CD4-positive, alpha-beta memory T cell (primary cell): Measurements from ENCODE around the gene GPC6. TPM values are rescaled to one million over a fixed set of nuclear protein-coding genes. Genes with fewer than 3 reads are reported as not detected.

Experiments used
- CTCF ChIA-PET: fragments of 350-600 bp; sonication (Branson Sonifier 250); formaldehyde crosslinking; loops from one replicate; lab custom pipeline; 2021; ENCODE audit warnings: inconsistent platforms; ENCODE audit not compliant: partially characterized antibody; lab: Charles Lee
- POLR2A ChIA-PET: fragments of 350-600 bp; sonication (Branson Sonifier 250); formaldehyde crosslinking; loops from one replicate; lab custom pipeline; 2021; ENCODE audit not compliant: partially characterized antibody; lab: Charles Lee
- DNase-seq, 5 donors: peaks; one replicate each; pipeline versions ENCODE4 v3.0.0 to v3.0.0-alpha.2; 2020 to 2022; ENCODE audit warnings: mixed read lengths in 1 of 5
- H3K27ac ChIP-seq: one replicate; pipeline ENCODE4 v1.7.0; 2013; ENCODE audit warnings: low read depth, low read length
- H3K27me3 ChIP-seq: 2 replicates; pipeline ENCODE4 v1.7.0; 2013; ENCODE audit warnings: mild to moderate bottlenecking, low read length, moderate library complexity; ENCODE audit not compliant: insufficient read depth
- H3K36me3 ChIP-seq: 2 replicates; pipeline ENCODE4 v1.7.0; 2013; ENCODE audit warnings: mild to moderate bottlenecking, low read length, moderate library complexity; ENCODE audit not compliant: insufficient read depth
- H3K4me1 ChIP-seq: 2 replicates; pipeline ENCODE4 v1.7.0; 2013; ENCODE audit warnings: mild to moderate bottlenecking, low read length, moderate library complexity; ENCODE audit not compliant: insufficient read depth
- H3K4me3 ChIP-seq, 2 donors: one replicate each; pipeline ENCODE4 v1.7.0; 2013; ENCODE audit warnings: low read length in 2 of 2, mild to moderate bottlenecking in 1 of 2
- H3K9me3 ChIP-seq, 2 donors: one replicate each; pipeline ENCODE4 v1.7.0; 2013; ENCODE audit warnings: low read length in 2 of 2, control low read depth in 1 of 2; ENCODE audit not compliant: control insufficient read depth in 1 of 2
- H3K27ac Mint-ChIP-seq, 7 donors: one replicate each; pipeline ENCODE4 v1.8.0; 2020 to 2021; ENCODE audit warnings: mixed read lengths in 7 of 7, mild to moderate bottlenecking in 6 of 7, inconsistent platforms in 3 of 7, moderate library complexity in 3 of 7
- H3K27me3 Mint-ChIP-seq, 2 donors: one replicate each; pipeline ENCODE4 v1.8.0; 2020 to 2021; ENCODE audit warnings: mixed read lengths in 2 of 2
- H3K36me3 Mint-ChIP-seq, 2 donors: one replicate each; pipeline ENCODE4 v1.8.0; 2020 to 2021; ENCODE audit warnings: mixed read lengths in 2 of 2, inconsistent platforms in 1 of 2, mild to moderate bottlenecking in 1 of 2
- H3K4me1 Mint-ChIP-seq, 4 donors: one replicate each; pipeline ENCODE4 v1.8.0; 2020 to 2021; ENCODE audit warnings: mixed read lengths in 4 of 4, mild to moderate bottlenecking in 1 of 4
- H3K4me3 Mint-ChIP-seq, 8 donors: one replicate each; pipeline ENCODE4 v1.8.0; 2020 to 2021; ENCODE audit warnings: mixed read lengths in 8 of 8, mild to moderate bottlenecking in 7 of 8, moderate library complexity in 6 of 8, inconsistent platforms in 3 of 8
- H3K9me3 Mint-ChIP-seq, 8 donors: one replicate each; pipeline ENCODE4 v1.8.0; 2020 to 2021; ENCODE audit warnings: mixed read lengths in 8 of 8, mild to moderate bottlenecking in 5 of 8, inconsistent platforms in 3 of 8, moderate library complexity in 1 of 8
- intact Hi-C: fragments of 100-400 bp; cut with micrococcal nuclease; formaldehyde crosslinking; loops from one replicate; pipeline ENCODE4 v1.15.1; 2023
- polyA plus RNA-seq, 2 donors: library from polyadenylated mRNA; unstranded; fragments of 300-500 nt; fragmentation: Illumina TruSeq; gene quantifications; one replicate each; pipeline ENCODE4 v1.2.3, GENCODE V29; 2021
- total RNA-seq, 2 experiments: library from RNA; stranded (reverse); gene quantifications; one replicate each; pipeline ENCODE4 v1.2.3, GENCODE V29; 2021

Gene GPC6
- total and polyA plus RNA-seq, 4 experiments from 2014 or later = not detected

GRCh38 chr13:93769607-93770006, 543.0 kb downstream of the GPC6 start:
- H3K36me3 Mint-ChIP-seq = no peaks in the 10 kb centered on the region
- no peak overlapping the region for H3K27ac Mint-ChIP-seq
- Histone ChIP-seq H3K4me3 (no peak overlapping the region), H3K27ac (no peak overlapping the region), H3K36me3 (no peaks in the 10 kb centered on the region), H3K9me3 (no peaks in the 10 kb centered on the region), H3K4me1 (no peaks in the 10 kb centered on the region), H3K27me3 (no peaks in the 10 kb centered on the region)
- ChIA-PET POLR2A (no interaction called here), CTCF (no interaction called here)
- intact Hi-C loops = no loop called here
- peaks cover 0 to 3% (median 0%) of the 10 kb centered on the region in 8 donors for H3K9me3 Mint-ChIP-seq
- no peak overlapping the region for H3K4me3 Mint-ChIP-seq
- DNase-seq = no peak
- H3K27me3 Mint-ChIP-seq = peaks cover 3 to 4% of the 10 kb centered on the region in 2 donors
- H3K4me1 Mint-ChIP-seq = no peaks in the 10 kb centered on the region

GRCh38 chr13:93771227-93771626, 544.6 kb downstream of the GPC6 start:
- no peak overlapping the region for H3K27ac ChIP-seq
- peaks cover 0 to 3% (median 0%) of the 10 kb centered on the region in 8 donors for H3K9me3 Mint-ChIP-seq
- H3K4me3 Mint-ChIP-seq = no peak overlapping the region
- no peaks in the 10 kb centered on the region for H3K4me1 ChIP-seq
- H3K36me3 ChIP-seq = no peaks in the 10 kb centered on the region
- H3K27me3 Mint-ChIP-seq = peaks cover 3 to 4% of the 10 kb centered on the region in 2 donors
- no peak for DNase-seq
- intact Hi-C loops = no loop called here
- no peak overlapping the region for H3K4me3 ChIP-seq
- no peaks in the 10 kb centered on the region for H3K27me3 ChIP-seq
- ChIA-PET POLR2A (no interaction called here), CTCF (no interaction called here)
- H3K9me3 ChIP-seq = no peaks in the 10 kb centered on the region
- H3K36me3 Mint-ChIP-seq = no peaks in the 10 kb centered on the region
- H3K27ac Mint-ChIP-seq = no peak overlapping the region
- no peaks in the 10 kb centered on the region for H3K4me1 Mint-ChIP-seq

- intact Hi-C loops = no loop called here
- no peaks in the 10 kb centered on the region for H3K36me3 Mint-ChIP-seq
- CTCF ChIA-PET = no interaction called here
- POLR2A ChIA-PET = no interaction called here
- H3K27ac Mint-ChIP-seq = no peak overlapping the region
- H3K27me3 Mint-ChIP-seq = peaks cover 3 to 4% of the 10 kb centered on the region in 2 donors
- Histone ChIP-seq H3K4me3 (no peak overlapping the region), H3K27me3 (no peaks in the 10 kb centered on the region), H3K27ac (no peak overlapping the region), H3K36me3 (no peaks in the 10 kb centered on the region), H3K9me3 (no peaks in the 10 kb centered on the region), H3K4me1 (no peaks in the 10 kb centered on the region)
- no peak for DNase-seq
- peaks cover 0 to 3% (median 0%) of the 10 kb centered on the region in 8 donors for H3K9me3 Mint-ChIP-seq
- H3K4me1 Mint-ChIP-seq = no peaks in the 10 kb centered on the region
- no peak overlapping the region for H3K4me3 Mint-ChIP-seq
Measured at GRCh38 chr13:93771782-93772181, 545.2 kb downstream of the GPC6 start.

- Histone ChIP-seq H3K36me3 (no peaks in the 10 kb centered on the region), H3K4me1 (no peaks in the 10 kb centered on the region), H3K4me3 (no peak overlapping the region), H3K9me3 (no peaks in the 10 kb centered on the region), H3K27ac (no peak overlapping the region), H3K27me3 (no peaks in the 10 kb centered on the region)
- H3K4me1 Mint-ChIP-seq = no peaks in the 10 kb centered on the region
- peaks cover under 1 to 4% of the 10 kb centered on the region in 2 donors for H3K27me3 Mint-ChIP-seq
- H3K9me3 Mint-ChIP-seq = no peaks in the 10 kb centered on the region
- no peak overlapping the region for H3K27ac Mint-ChIP-seq
- DNase-seq = no peak
- intact Hi-C loops = no loop called here
- POLR2A ChIA-PET = no interaction called here
- no peak overlapping the region for H3K4me3 Mint-ChIP-seq
- CTCF ChIA-PET = no interaction called here
- no peaks in the 10 kb centered on the region for H3K36me3 Mint-ChIP-seq
Measured at GRCh38 chr13:93774506-93774905, 547.9 kb downstream of the GPC6 start.

GRCh38 chr13:93775027-93775426, 548.4 kb downstream of the GPC6 start:
- Mint-ChIP-seq H3K27me3 (peaks cover 0 to 4% of the 10 kb centered on the region in 2 donors), H3K4me1 (no peaks in the 10 kb centered on the region), H3K36me3 (no peaks in the 10 kb centered on the region), H3K9me3 (no peaks in the 10 kb centered on the region), H3K4me3 (no peak overlapping the region), H3K27ac (no peak overlapping the region)
- Histone ChIP-seq H3K36me3 (no peaks in the 10 kb centered on the region), H3K4me1 (no peaks in the 10 kb centered on the region), H3K9me3 (no peaks in the 10 kb centered on the region), H3K27ac (no peak overlapping the region), H3K27me3 (no peaks in the 10 kb centered on the region), H3K4me3 (no peak overlapping the region)
- CTCF ChIA-PET = no interaction called here
- DNase-seq = no peak
- intact Hi-C loops = no loop called here
- POLR2A ChIA-PET = no interaction called here

GRCh38 chr13:93775507-93776108, 549.0 kb downstream of the GPC6 start:
- DNase-seq = no peak
- intact Hi-C loops = no loop called here
- Mint-ChIP-seq H3K27me3 (peaks cover 0 to 4% of the 10 kb centered on the region in 2 donors), H3K4me3 (no peak overlapping the region), H3K9me3 (no peaks in the 10 kb centered on the region), H3K4me1 (no peaks in the 10 kb centered on the region), H3K36me3 (no peaks in the 10 kb centered on the region), H3K27ac (no peak overlapping the region)
- Histone ChIP-seq H3K27ac (no peak overlapping the region), H3K36me3 (no peaks in the 10 kb centered on the region), H3K27me3 (no peaks in the 10 kb centered on the region), H3K9me3 (no peaks in the 10 kb centered on the region), H3K4me1 (no peaks in the 10 kb centered on the region), H3K4me3 (no peak overlapping the region)
- ChIA-PET CTCF (no interaction called here), POLR2A (no interaction called here)

- no peak overlapping the region for H3K27ac ChIP-seq
- Mint-ChIP-seq H3K4me1 (no peaks in the 10 kb centered on the region), H3K4me3 (no peak overlapping the region), H3K9me3 (no peaks in the 10 kb centered on the region), H3K27me3 (peaks cover 0 to 4% of the 10 kb centered on the region in 2 donors), H3K27ac (no peak overlapping the region), H3K36me3 (no peaks in the 10 kb centered on the region)
- intact Hi-C loops = no loop called here
- DNase-seq = no peak
- ChIA-PET POLR2A (no interaction called here), CTCF (interaction anchor here (1.0 kb wide), 1 partner anchor 10 kb away, joined by 3 read pairs; no protein-coding TSS in a partner anchor)
- H3K9me3 ChIP-seq = no peaks in the 10 kb centered on the region
- H3K36me3 ChIP-seq = no peaks in the 10 kb centered on the region
- H3K4me1 ChIP-seq = no peaks in the 10 kb centered on the region
- H3K27me3 ChIP-seq = no peaks in the 10 kb centered on the region
- H3K4me3 ChIP-seq = no peak overlapping the region
Measured at GRCh38 chr13:93776936-93777335, 550.3 kb downstream of the GPC6 start.
